HG03095 (cell line): ENCODE data around the gene CTNND2.

Source experiments
- ATAC-seq: cut with Tn5 transposase; IDR thresholded peaks from one replicate; pipeline ENCODE4 v1.9.1; 2021; ENCODE audit warnings: moderate library complexity; ENCODE audit not compliant: unreplicated experiment

The CTNND2 gene

GRCh38 chr5:11214864-11215644, 689.2 kb downstream of the CTNND2 start:
- ATAC-seq: no peak

GRCh38 chr5:11212706-11213105, 691.5 kb downstream of the CTNND2 start:
- ATAC-seq: no peak

GRCh38 chr5:11197726-11198125, 706.5 kb downstream of the CTNND2 start:
- no peak for ATAC-seq

GRCh38 chr5:11191673-11192072, 712.6 kb downstream of the CTNND2 start:
- no peak for ATAC-seq

- ATAC-seq: no peak
Observed at GRCh38 chr5:11182441-11183080, 721.7 kb downstream of the CTNND2 start.

- no peak for ATAC-seq
Observed at GRCh38 chr5:11181940-11182339, 722.3 kb downstream of the CTNND2 start.

GRCh38 chr5:11180890-11181289, 723.4 kb downstream of the CTNND2 start:
- no peak for ATAC-seq

GRCh38 chr5:11177999-11178711, 726.1 kb downstream of the CTNND2 start:
- no peak for ATAC-seq

GRCh38 chr5:11174591-11174990, 729.7 kb downstream of the CTNND2 start:
- ATAC-seq: no peak

- no peak for ATAC-seq
Observed at GRCh38 chr5:11172484-11172883, 731.8 kb downstream of the CTNND2 start.

- no peak for ATAC-seq
Observed at GRCh38 chr5:11171236-11171635, 733.0 kb downstream of the CTNND2 start.

- no peak for ATAC-seq
Observed at GRCh38 chr5:11166923-11167322, 737.3 kb downstream of the CTNND2 start.

- no peak for ATAC-seq
Observed at GRCh38 chr5:11164531-11165294, 739.5 kb downstream of the CTNND2 start.

- no peak for ATAC-seq
Observed at GRCh38 chr5:11157132-11157531, 747.1 kb downstream of the CTNND2 start.

- no peak for ATAC-seq
Observed at GRCh38 chr5:11153670-11154382, 750.4 kb downstream of the CTNND2 start.

- no peak for ATAC-seq
Observed at GRCh38 chr5:11152368-11152767, 751.9 kb downstream of the CTNND2 start.

GRCh38 chr5:11150976-11151375, 753.3 kb downstream of the CTNND2 start:
- no peak for ATAC-seq

- no peak for ATAC-seq
Observed at GRCh38 chr5:11148810-11149539, 755.3 kb downstream of the CTNND2 start.

GRCh38 chr5:11146171-11146570, 758.1 kb downstream of the CTNND2 start:
- ATAC-seq: no peak
